A673 (cell line): Measurements from ENCODE around the gene SOX6.

Experiments used
- CTCF ChIP-seq: fragments of 300-800, 200-600 bp; sonication (generic); conservative IDR thresholded peaks from 2 replicates; pipeline ENCODE4 v1.5.1; 2017; ENCODE audit warnings: low read depth, mild to moderate bottlenecking, antibody characterized with exemption, low read length, moderate library complexity, mixed read lengths
- EZH2 ChIP-seq: fragments of 200-600 bp; sonication (generic); IDR thresholded peaks from 2 replicates; pipeline ENCODE4 v1.6.1; 2017; ENCODE audit warnings: borderline replicate concordance, low read depth, mild to moderate bottlenecking, mixed read lengths, antibody characterized with exemption, low read length; ENCODE audit not compliant: poor library complexity, severe bottlenecking

- TF ChIP-seq CTCF (no peak), EZH2 (no peak)
These were observed 41.0 kb upstream of the SOX6 start for GRCh38 chr11:16397390-16397789.
